Choroid plexus epithelial cell (primary cell): ENCODE measurements around the gene ACVR1C.

Experiments used
- DNase-seq: peaks from one replicate; pipeline ENCODE4 v3.0.0-alpha.2; 2010; ENCODE audit warnings: low read depth
- H3K4me3 ChIP-seq: 2 replicates; pipeline ENCODE4 v1.5.1; 2011; ENCODE audit warnings: low read depth, mild to moderate bottlenecking, control low read depth, low read length, moderate library complexity
- CTCF ChIP-seq: conservative IDR thresholded peaks from 2 replicates; pipeline ENCODE4 v1.5.1; 2011; ENCODE audit warnings: low read depth, mild to moderate bottlenecking, control low read depth, inconsistent platforms, low read length, moderate library complexity

Gene ACVR1C

GRCh38 chr2:157606534-157606933 is 22.1 kb downstream of the ACVR1C start:
- DNase-seq: no peak
- no peak for TF ChIP-seq CTCF
- H3K4me3 ChIP-seq: no peak overlapping the region

GRCh38 chr2:157603198-157603597 is 25.5 kb downstream of the ACVR1C start:
- H3K4me3 ChIP-seq: no peak overlapping the region
- TF ChIP-seq CTCF: no peak
- DNase-seq: no peak

GRCh38 chr2:157601807-157602206 is 26.9 kb downstream of the ACVR1C start:
- no peak for TF ChIP-seq CTCF
- DNase-seq: no peak
- no peak overlapping the region for H3K4me3 ChIP-seq

- H3K4me3 ChIP-seq: no peak overlapping the region
- DNase-seq: peak; percentile 29
- TF ChIP-seq CTCF: peak; percentile 63
Measured at GRCh38 chr2:157596992-157597681, 31.5 kb downstream of the ACVR1C start.

GRCh38 chr2:157593411-157593810 is 35.3 kb downstream of the ACVR1C start:
- no peak for TF ChIP-seq CTCF
- H3K4me3 ChIP-seq: no peak overlapping the region
- no peak for DNase-seq

- peak; percentile 38 for TF ChIP-seq CTCF
- DNase-seq: peak; percentile 35
Measured at GRCh38 chr2:157592948-157593347, 35.7 kb downstream of the ACVR1C start.

GRCh38 chr2:157592374-157592773 is 36.3 kb downstream of the ACVR1C start:
- no peak overlapping the region for H3K4me3 ChIP-seq
- DNase-seq: no peak
- no peak for TF ChIP-seq CTCF

More at GRCh38 chr2:157592948-157593347, 35.7 kb downstream of the ACVR1C start:
- no peak overlapping the region for H3K4me3 ChIP-seq
